Measurements from ENCODE around the gene JAZF1. TPM values are rescaled to one million over a fixed set of nuclear protein-coding genes. Genes with fewer than 3 reads are reported as not detected.

The JAZF1 gene
- total and polyA plus RNA-seq, 4 donors, result 5.2 to 16.5 (median 10.7) TPM

GRCh38 chr7:28088032-28088431 lies 92.6 kb downstream of the JAZF1 start:
- peak in 1 of 3 donors; percentile 28 for DNase-seq
- H3K9me3 ChIP-seq (ENCODE audit: control insufficient read depth in 4 of 4, insufficient read depth in 3 of 4, low read length in 3 of 4), result no peaks in the 10 kb centered on the region
- ATAC-seq (ENCODE audit: insufficient read depth, low FRiP score), result no peak
- H3K4me3 ChIP-seq, result no peak overlapping the region
- H3K36me3 ChIP-seq (ENCODE audit: control insufficient read depth in 4 of 4, insufficient read depth in 4 of 4, low read length in 4 of 4), result no peaks in the 10 kb centered on the region
- peaks cover 0 to 3% (median 1%) of the 10 kb centered on the region in 5 donors for H3K4me1 ChIP-seq (ENCODE audit: control insufficient read depth in 5 of 5, insufficient read depth in 5 of 5, low read length in 5 of 5)
- TF ChIP-seq CTCF (IDR thresholded peaks at IDR 0.05; ENCODE audit: control extremely low read depth, extremely low read depth), result no peak
- H3K27ac ChIP-seq (ENCODE audit: low read depth in 1 of 2, low read length in 1 of 2), result no peak overlapping the region
- H3K9ac ChIP-seq (ENCODE audit: insufficient read depth in 1 of 2, low read length in 2 of 2), result no peak overlapping the region
- WGBS, 2 donors, result 33 to 73% methylated on average over 4 of the region's 4 CpGs
- H3K27me3 ChIP-seq (ENCODE audit: control insufficient read depth in 3 of 3, insufficient read depth in 3 of 3, low read length in 2 of 3), result no peaks in the 10 kb centered on the region

- Histone ChIP-seq H3K9me3 (ENCODE audit: control insufficient read depth in 4 of 4, insufficient read depth in 3 of 4, low read length in 3 of 4) (no peaks in the 10 kb centered on the region), H3K27me3 (ENCODE audit: control insufficient read depth in 3 of 3, insufficient read depth in 3 of 3, low read length in 2 of 3) (no peaks in the 10 kb centered on the region), H3K4me1 (ENCODE audit: control insufficient read depth in 5 of 5, insufficient read depth in 5 of 5, low read length in 5 of 5) (peaks cover 0 to 5% (median 3%) of the 10 kb centered on the region in 5 donors), H3K36me3 (ENCODE audit: control insufficient read depth in 4 of 4, insufficient read depth in 4 of 4, low read length in 4 of 4) (no peaks in the 10 kb centered on the region), H3K27ac (ENCODE audit: low read depth in 1 of 2, low read length in 1 of 2) (no peak overlapping the region), H3K9ac (ENCODE audit: insufficient read depth in 1 of 2, low read length in 2 of 2) (no peak overlapping the region), H3K4me3 (no peak overlapping the region)
- 46 to 74% methylated on average over 2 of the region's 2 CpGs for WGBS, 2 donors
- DNase-seq (no peak), ATAC-seq (ENCODE audit: insufficient read depth, low FRiP score) (no peak)
- no peak for TF ChIP-seq CTCF (IDR thresholded peaks at IDR 0.05; ENCODE audit: control extremely low read depth, extremely low read depth)
Measured at GRCh38 chr7:28086198-28086597, 94.4 kb downstream of the JAZF1 start.

GRCh38 chr7:28083998-28084985 lies 96.3 kb downstream of the JAZF1 start:
- H3K27ac ChIP-seq (ENCODE audit: low read depth in 1 of 2, low read length in 1 of 2), result peak overlapping the region in 1 of 2 donors; percentile 33
- TF ChIP-seq CTCF (IDR thresholded peaks at IDR 0.05; ENCODE audit: control extremely low read depth, extremely low read depth), result no peak
- H3K9ac ChIP-seq (ENCODE audit: insufficient read depth in 1 of 2, low read length in 2 of 2), result no peak overlapping the region
- H3K9me3 ChIP-seq (ENCODE audit: control insufficient read depth in 4 of 4, insufficient read depth in 3 of 4, low read length in 3 of 4), result no peaks in the 10 kb centered on the region
- 63 to 73% methylated on average over 6 of the region's 6 CpGs for WGBS, 2 donors
- H3K4me3 ChIP-seq, result no peak overlapping the region
- DNase-seq (no peak), ATAC-seq (ENCODE audit: insufficient read depth, low FRiP score) (peak; percentile 4)
- H3K4me1 ChIP-seq (ENCODE audit: control insufficient read depth in 5 of 5, insufficient read depth in 5 of 5, low read length in 5 of 5), result peaks cover 0 to 16% (median 3%) of the 10 kb centered on the region in 5 donors
- no peaks in the 10 kb centered on the region for H3K27me3 ChIP-seq (ENCODE audit: control insufficient read depth in 3 of 3, insufficient read depth in 3 of 3, low read length in 2 of 3)
- no peaks in the 10 kb centered on the region for H3K36me3 ChIP-seq (ENCODE audit: control insufficient read depth in 4 of 4, insufficient read depth in 4 of 4, low read length in 4 of 4)

Measured in lung (tissue), 12 donors.